HCT116 (cell line): ENCODE results near the gene HOXD9. TPM values are rescaled to one million over a fixed set of nuclear protein-coding genes. Genes with fewer than 3 reads are reported as not detected.

Experiments
- ATAC-seq: fragments of 200-7000 bp; cut with Tn5 transposase; 2 replicates; pipeline ENCODE4 v1.9.1; 2020; ENCODE audit warnings: mild to moderate bottlenecking, moderate library complexity
- BruUV-seq: library from RNA; stranded (reverse); fragments of 400-500 nt; replicated peaks from 2 replicates; lab custom pipeline; 2021; lab: Mats Ljungman, UMichigan
- CTCF ChIA-PET: fragments of 300-600 bp; sonication (Branson Sonifier 250); formaldehyde crosslinking; loops from one replicate; lab custom pipeline; 2021; ENCODE audit warnings: antibody characterized with exemption; lab: Charles Lee
- POLR2A ChIA-PET: fragments of 300-600, 350-600 bp; sonication (Branson Sonifier 250); formaldehyde crosslinking; loops from one replicate; lab custom pipeline; 2021; ENCODE audit warnings: antibody characterized with exemption; lab: Charles Lee
- RAD21 ChIA-PET, 2 experiments: fragments of 300-600 bp; sonication (Branson Sonifier 250); formaldehyde crosslinking; loops; one replicate each; lab custom pipeline; 2023; ENCODE audit warnings: low total read pairs in 2 of 2; ENCODE audit not compliant: uncharacterized antibody in 2 of 2, unreplicated experiment in 2 of 2, low non-redundant PET in 1 of 2; lab: Charles Lee
- DNase-seq: peaks from one replicate; pipeline ENCODE4 v3.0.0-alpha.2; 2010; ENCODE audit warnings: low read depth, low spot score
- H2AFZ ChIP-seq: fragments of 200-600 bp; shearing (Covaris generic), sonication (generic); 2 replicates; pipeline ENCODE4 v1.6.1; 2017; ENCODE audit warnings: low read depth, mixed run types, mixed read lengths, antibody characterized with exemption, low read length; ENCODE audit not compliant: poor library complexity, severe bottlenecking
- H3K27ac ChIP-seq: 2 replicates; pipeline ENCODE4 v1.5.1; 2012; ENCODE audit warnings: low read depth, low read length
- H3K27me3 ChIP-seq: fragments of 200-600 bp; sonication (generic); 2 replicates; pipeline ENCODE4 v1.6.1; 2016; ENCODE audit warnings: mixed run types, low read length, mixed read lengths; ENCODE audit not compliant: insufficient read depth
- H3K36me3 ChIP-seq, 2 experiments: fragments of 200-500 bp in 1 of 2; fragments of 200-600 bp in 1 of 2; sonication (Bioruptor generic) in 1 of 2; sonication (generic) in 1 of 2; 2 replicates each; pipeline versions ENCODE4 v1.5.1 to v1.6.1; 2014 to 2016; ENCODE audit warnings: low read length in 2 of 2, inconsistent platforms in 1 of 2, mixed read lengths in 1 of 2, mixed run types in 1 of 2; ENCODE audit not compliant: insufficient read depth in 2 of 2, control insufficient read depth in 1 of 2
- H3K4me1 ChIP-seq, 2 experiments: fragments of 200-600 bp in 1 of 2; sonication (generic) in 1 of 2; 2 replicates each; pipeline versions ENCODE4 v1.5.1 to v1.6.1; 2012 to 2017; ENCODE audit warnings: low read length in 2 of 2, inconsistent platforms in 1 of 2, mild to moderate bottlenecking in 1 of 2, mixed read lengths in 1 of 2, mixed run types in 1 of 2, moderate library complexity in 1 of 2; ENCODE audit not compliant: insufficient read depth in 2 of 2, control insufficient read depth in 1 of 2
- H3K4me2 ChIP-seq: fragments of 200-600 bp; sonication (generic); 2 replicates; pipeline ENCODE4 v1.6.1; 2017; ENCODE audit warnings: mixed run types, low read length, mixed read lengths
- H3K4me3 ChIP-seq, 2 experiments: fragments of 200-600 bp in 1 of 2; sonication (generic) in 1 of 2; replicated peaks in 1 of 2; 2 replicates each; pipeline ENCODE4 v1.5.1; 2011 to 2016; ENCODE audit warnings: low read length in 2 of 2, control low read depth in 1 of 2, low read depth in 1 of 2, mild to moderate bottlenecking in 1 of 2, mixed read lengths in 1 of 2, mixed run types in 1 of 2
- H3K79me2 ChIP-seq: fragments of 200-600 bp; sonication (generic); 2 replicates; pipeline ENCODE4 v1.6.1; 2017; ENCODE audit warnings: mild to moderate bottlenecking, mixed run types, low read length, moderate library complexity, mixed read lengths; ENCODE audit not compliant: insufficient read depth
- H3K9ac ChIP-seq: fragments of 200-600 bp; sonication (generic); 2 replicates; pipeline ENCODE4 v1.6.1; 2016; ENCODE audit warnings: low read length, mixed read lengths
- H3K9me2 ChIP-seq: fragments of 200-600 bp; sonication (generic), shearing (Covaris generic); 2 replicates; pipeline ENCODE4 v1.6.1; 2017; ENCODE audit warnings: mixed run types, mild to moderate bottlenecking, moderate library complexity; ENCODE audit not compliant: insufficient read depth
- H3K9me3 ChIP-seq, 2 experiments: fragments of 200-500 bp in 1 of 2; fragments of 200-600 bp in 1 of 2; sonication (Bioruptor generic) in 1 of 2; sonication (generic) in 1 of 2; 2 replicates each; pipeline ENCODE4 v1.6.1; 2014 to 2017; ENCODE audit warnings: low read length in 2 of 2, mixed read lengths in 2 of 2, inconsistent platforms in 1 of 2, low read depth in 1 of 2, mild to moderate bottlenecking in 1 of 2, mixed run types in 1 of 2, moderate library complexity in 1 of 2; ENCODE audit not compliant: control insufficient read depth in 1 of 2, insufficient read depth in 1 of 2
- H4K20me1 ChIP-seq: fragments of 200-600 bp; sonication (generic), shearing (Covaris generic); 2 replicates; pipeline ENCODE4 v1.6.1; 2017; ENCODE audit warnings: mixed run types, mild to moderate bottlenecking, moderate library complexity; ENCODE audit not compliant: insufficient read depth
- ATF3 ChIP-seq: IDR thresholded peaks from 2 replicates; pipeline ENCODE4 v1.6.1; 2012
- CBX3 ChIP-seq: IDR thresholded peaks from 2 replicates; pipeline ENCODE4 v1.6.1; 2012; ENCODE audit warnings: low read depth
- CEBPB ChIP-seq: IDR thresholded peaks from 2 replicates; pipeline ENCODE4 v1.6.1; 2012; ENCODE audit warnings: low read depth
- EZH2 ChIP-seq: fragments of 200-600 bp; sonication (generic); IDR thresholded peaks from 2 replicates; pipeline ENCODE4 v1.6.1; 2017; ENCODE audit warnings: antibody characterized with exemption, mixed run types
- EZH2phosphoT487 ChIP-seq: fragments of 200-600 bp; IDR thresholded peaks from 2 replicates; pipeline ENCODE4 v1.6.1; 2018; ENCODE audit warnings: antibody characterized with exemption, borderline replicate concordance
- POLR2A ChIP-seq: IDR thresholded peaks from 2 replicates; pipeline ENCODE4 v1.7.0; 2011; ENCODE audit warnings: borderline replicate concordance; ENCODE audit not compliant: insufficient read depth, insufficient read length; ENCODE audit errors: extremely low read depth
- POLR2AphosphoS5 ChIP-seq: IDR thresholded peaks from 2 replicates; pipeline ENCODE4 v1.6.1; 2011; ENCODE audit warnings: mild to moderate bottlenecking, low read depth, low read length, moderate library complexity
- RAD21 ChIP-seq: IDR thresholded peaks from 2 replicates; pipeline ENCODE4 v1.6.1; 2012; ENCODE audit warnings: low read depth, mild to moderate bottlenecking
- SIN3A ChIP-seq: IDR thresholded peaks from 2 replicates; pipeline ENCODE4 v1.6.1; 2012; ENCODE audit warnings: low read depth
- TCF7L2 ChIP-seq: IDR thresholded peaks from 2 replicates; pipeline ENCODE4 v1.7.0; 2011; ENCODE audit warnings: borderline replicate concordance, inconsistent platforms; ENCODE audit not compliant: insufficient read depth, insufficient read length; ENCODE audit errors: extremely low read depth
- YY1 ChIP-seq: IDR thresholded peaks from 2 replicates; pipeline ENCODE4 v1.6.1; 2011; ENCODE audit warnings: low read length, low read depth, moderate library complexity, mild to moderate bottlenecking; ENCODE audit not compliant: insufficient replicate concordance; ENCODE audit errors: extremely low read depth
- ZNF274 ChIP-seq: fragments of 200-500 bp; sonication (Bioruptor generic); IDR thresholded peaks from 2 replicates; pipeline ENCODE4 v1.6.1; 2014; ENCODE audit warnings: mild to moderate bottlenecking, low read depth, low read length, inconsistent platforms
- intact Hi-C: fragments of 100-400 bp; cut with micrococcal nuclease; formaldehyde crosslinking; loops from 2 replicates; pipeline ENCODE4 v1.10.0; 2022
- total RNA-seq: library from RNA; stranded (reverse); gene quantifications from one replicate; pipeline ENCODE4 v1.2.1, GENCODE V29; 2021; ENCODE audit not compliant: unreplicated experiment

The HOXD9 gene
- total RNA-seq, 1 experiment from 2014 or later = not detected

GRCh38 chr2:176095421-176095820 is 27.1 kb upstream of the HOXD9 start:
- H3K4me1 ChIP-seq = peaks cover 5 to 18% of the 10 kb centered on the region in 2 experiments; a peak in 3 of 4 replicates
- ChIA-PET POLR2A (no interaction called here), RAD21 (no interaction called here)
- no peak overlapping the region for H2AFZ ChIP-seq
- no peak overlapping the region for H3K4me3 ChIP-seq
- no TSS peak for BruUV-seq
- H3K9me3 ChIP-seq = no peaks in the 10 kb centered on the region
- TF ChIP-seq TCF7L2 (no peak), SIN3A (no peak), EZH2phosphoT487 (no peak), EZH2 (no peak), CBX3 (no peak), YY1 (no peak), POLR2AphosphoS5 (no peak), ATF3 (no peak), RAD21 (no peak), POLR2A (no peak), ZNF274 (no peak), CEBPB (no peak)
- TF ChIP-seq, all 23 proteins: peak for 0
- Histone ChIP-seq H3K27ac (no peak overlapping the region), H4K20me1 (no peaks in the 10 kb centered on the region), H3K27me3 (no peaks in the 10 kb centered on the region), H3K4me2 (no peak overlapping the region), H3K9me2 (no peaks in the 10 kb centered on the region), H3K36me3 (no peaks in the 10 kb centered on the region), H3K79me2 (no peaks in the 10 kb centered on the region), H3K9ac (no peak overlapping the region)
- DNase-seq (no peak), ATAC-seq (no peak)
- intact Hi-C loops = loop anchor here (5.0 kb wide), 1 partner anchor 1323 kb away; no protein-coding TSS in a partner anchor
- CTCF ChIA-PET = interaction anchor here (1.2 to 2.0 kb wide), 2 partner anchors 766 to 1065 kb away, joined by 3 to 9 read pairs; no protein-coding TSS in a partner anchor
